Activated effector memory CD4-positive, alpha-beta T cell treated with Interleukin-2 at 50 U/mL for 16 hours (primary cell): ENCODE measurements around the gene EIF4G2.

Experiments used
- DNase-seq: peaks from one replicate; pipeline ENCODE4 v3.0.0-alpha.2; 2020

The EIF4G2 gene

GRCh38 chr11:10770626-10771254 is 38.0 kb downstream of the EIF4G2 start:
- no peak for DNase-seq

DNA sequence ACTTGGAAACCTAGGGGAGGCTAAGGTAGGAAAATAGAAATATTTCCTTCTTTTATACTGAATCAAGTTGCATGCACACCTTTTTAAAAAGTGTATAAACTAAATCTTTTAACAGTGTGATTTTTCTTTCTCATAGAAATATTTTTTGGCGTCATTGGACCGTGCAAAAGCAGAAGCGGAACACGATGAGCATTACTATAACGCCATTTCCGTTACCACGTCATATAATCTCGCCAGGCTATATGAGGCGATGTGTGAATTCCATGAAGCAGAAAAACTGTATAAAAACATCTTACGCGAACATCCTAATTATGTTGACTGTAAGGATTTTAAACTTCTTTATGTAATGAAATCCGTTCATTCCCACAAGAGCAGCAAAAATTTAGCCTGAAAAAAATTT is 44.3 kb downstream of the EIF4G2 start:
- no peak for DNase-seq

GRCh38 chr11:10763766-10764165 is 45.0 kb downstream of the EIF4G2 start:
- no peak for DNase-seq

- no peak for DNase-seq
Measured at GRCh38 chr11:10762913-10763421, 45.8 kb downstream of the EIF4G2 start.

DNA sequence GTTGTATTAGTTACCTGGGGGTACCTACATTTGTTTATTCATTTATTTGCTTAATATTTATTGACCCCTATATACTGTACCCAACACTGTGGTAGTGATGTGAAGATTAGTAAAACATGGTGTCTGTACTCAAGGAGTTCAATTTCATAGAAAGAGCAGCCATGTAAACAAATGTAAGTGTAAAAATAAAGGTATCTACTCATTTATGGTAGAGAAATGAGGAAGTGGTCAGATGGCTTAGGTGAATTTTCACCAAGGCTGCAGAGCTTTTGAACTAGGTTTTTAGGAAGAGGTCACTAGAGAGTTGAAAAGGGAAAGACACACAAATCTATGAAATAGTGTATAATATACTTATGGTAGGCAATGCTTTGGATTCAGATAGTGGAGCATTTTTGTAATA is 46.5 kb downstream of the EIF4G2 start:
- no peak for DNase-seq

DNA sequence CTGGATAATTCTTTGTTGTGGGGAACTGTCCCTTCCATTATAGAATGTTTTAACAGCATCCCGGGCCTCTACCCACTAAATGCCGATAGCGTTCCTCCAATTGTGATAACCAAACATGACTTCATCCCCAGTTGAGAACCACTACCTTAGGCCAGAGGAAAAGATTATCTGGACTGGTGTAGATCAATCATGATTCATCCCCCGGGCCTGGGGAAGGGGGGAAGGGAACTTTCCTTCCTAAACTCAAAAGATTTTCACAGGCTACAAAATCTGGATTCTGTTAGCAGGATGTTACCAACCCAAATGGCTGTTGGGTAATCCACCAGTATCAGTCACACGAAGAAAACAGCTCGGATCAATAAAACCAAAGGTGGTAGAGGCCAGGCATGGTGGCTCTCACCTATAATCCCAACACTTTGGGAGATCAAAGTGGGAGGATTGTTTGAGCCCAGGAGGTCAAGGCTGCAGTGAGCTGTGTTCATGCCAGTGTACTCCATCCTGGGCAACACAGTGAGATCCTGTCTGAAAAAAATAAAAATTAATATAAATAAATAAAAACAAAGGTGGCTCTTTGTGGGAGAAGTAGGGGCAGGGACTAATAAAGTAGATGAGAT is 47.5 kb downstream of the EIF4G2 start:
- no peak for DNase-seq

DNA sequence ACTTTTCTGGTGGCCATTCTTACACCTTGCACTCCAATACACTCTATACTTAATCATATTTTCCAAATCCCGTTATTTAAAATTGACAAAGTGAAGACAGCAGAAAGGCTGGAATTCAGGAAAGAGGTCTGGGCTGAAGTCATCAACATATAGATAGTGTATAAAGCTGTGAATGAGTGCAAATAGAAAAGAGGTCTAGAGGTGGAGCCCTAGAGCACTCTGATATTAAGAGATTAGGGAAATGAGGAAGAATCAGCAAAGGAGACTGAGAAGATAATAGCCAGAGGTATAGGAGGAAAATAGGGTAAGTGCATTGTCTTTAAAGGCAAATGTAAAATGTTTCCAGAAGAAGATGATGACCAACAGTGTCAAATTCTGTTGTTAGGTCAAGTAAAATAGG is 49.8 kb downstream of the EIF4G2 start:
- no peak for DNase-seq

DNA sequence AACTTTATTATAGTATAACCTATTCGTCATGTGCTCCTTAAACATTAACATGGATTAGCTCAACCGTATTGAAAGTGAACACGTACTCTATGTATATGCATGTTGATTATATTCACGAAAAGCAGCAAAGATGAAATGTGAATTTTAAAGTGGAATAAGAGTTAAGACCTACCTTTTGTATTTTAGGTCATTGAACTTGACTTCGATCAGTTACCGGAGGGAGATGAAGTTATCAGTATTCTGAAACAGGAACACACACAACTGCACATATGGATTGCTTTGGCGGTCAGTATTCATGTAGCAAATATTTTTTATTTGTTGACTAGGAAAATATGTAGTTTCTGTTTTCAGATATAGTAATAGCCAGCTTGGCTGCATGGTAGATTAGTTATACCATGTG is 56.2 kb downstream of the EIF4G2 start:
- DNase-seq: no peak

DNA sequence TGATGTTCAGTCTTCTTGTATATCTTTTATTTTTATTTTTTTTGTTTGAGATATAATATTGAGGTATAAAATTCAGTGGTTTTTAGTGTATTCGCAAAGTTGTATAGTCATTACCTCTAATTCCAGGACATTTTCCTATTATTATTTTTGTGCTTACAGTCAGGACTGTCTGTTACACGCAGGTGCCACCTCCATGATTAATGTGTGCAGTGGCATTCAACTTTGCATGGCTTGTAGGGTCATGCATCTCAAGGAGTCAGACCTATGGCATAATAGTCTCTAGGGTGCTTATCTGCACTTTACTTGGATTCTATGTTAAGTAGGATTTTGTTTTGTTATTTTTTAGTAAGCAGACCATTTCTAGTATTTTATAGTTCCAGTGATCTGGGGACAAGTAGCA is 56.7 kb downstream of the EIF4G2 start:
- DNase-seq: no peak

- DNase-seq: no peak
Measured at GRCh38 chr11:10751581-10751940, 57.2 kb downstream of the EIF4G2 start.

GRCh38 chr11:10750838-10751580 is 57.7 kb downstream of the EIF4G2 start, which contains the start of gene CTR9:
Gene CTR9 (plus strand): TSS chr11:10751246. CDS start chr11:10751413, 167 bp downstream.
- peak; percentile 92 for DNase-seq

DNA sequence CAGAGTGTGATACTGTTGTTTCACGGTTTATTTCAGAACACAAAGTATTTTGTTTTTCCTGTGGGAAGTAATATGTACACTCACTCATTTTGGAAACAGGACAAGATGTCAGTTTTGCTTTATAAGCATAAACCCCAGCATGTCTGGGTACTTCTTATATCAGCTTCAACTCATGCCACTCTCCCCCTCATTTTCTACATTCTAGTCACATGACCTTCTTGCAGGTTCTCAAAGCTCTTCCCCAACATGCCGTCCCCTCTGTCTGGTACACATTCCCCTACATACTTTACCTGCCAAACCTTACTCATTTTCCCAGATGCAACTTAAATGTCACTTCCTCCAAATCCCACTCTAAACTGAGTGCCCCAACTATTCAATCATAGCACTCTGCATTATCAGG is 59.2 kb downstream of the EIF4G2 start:
- no peak for DNase-seq

- no peak for DNase-seq
Measured at GRCh38 chr11:10747733-10748132, 61.0 kb downstream of the EIF4G2 start.
